Stromal cell of bone marrow (primary cell): ENCODE results near the gene DHRSX.
"Not testable (repeated sequence)": the region's sequence is repeated elsewhere in the genome, so short reads cannot be mapped to it uniquely, and the experiment has no call there.

Experiments
- DNase-seq: peaks from one replicate; pipeline ENCODE4 v3.0.0-alpha.2; 2012; ENCODE audit warnings: low read depth

Gene DHRSX

GRCh38 chrX:2315434-2315833 lies 185.3 kb downstream of the DHRSX start:
- DNase-seq = no peak

- no peak for DNase-seq
Measured at GRCh38 chrX:2314831-2315365, 185.9 kb downstream of the DHRSX start.

- no peak for DNase-seq
Measured at GRCh38 chrX:2313864-2314640, 186.7 kb downstream of the DHRSX start.

GRCh38 chrX:2312061-2312591 lies 188.7 kb downstream of the DHRSX start:
- not testable (repeated sequence) for DNase-seq

GRCh38 chrX:2311501-2311900 lies 189.3 kb downstream of the DHRSX start:
- no peak for DNase-seq

GRCh38 chrX:2301901-2302300 lies 198.9 kb downstream of the DHRSX start:
- DNase-seq = no peak

- no peak for DNase-seq
Measured at GRCh38 chrX:2299871-2300270, 200.9 kb downstream of the DHRSX start.

GRCh38 chrX:2286731-2287130 lies 214.0 kb downstream of the DHRSX start:
- DNase-seq = no peak

GRCh38 chrX:2284601-2285000 lies 216.2 kb downstream of the DHRSX start:
- DNase-seq = no peak

GRCh38 chrX:2284133-2284532 lies 216.6 kb downstream of the DHRSX start:
- DNase-seq = no peak

GRCh38 chrX:2283111-2283859 lies 217.5 kb downstream of the DHRSX start:
- DNase-seq = peak; percentile 45

GRCh38 chrX:2282490-2283090 lies 218.2 kb downstream of the DHRSX start:
- no peak for DNase-seq

- no peak for DNase-seq
Measured at GRCh38 chrX:2272337-2272736, 228.4 kb downstream of the DHRSX start.

- not testable (repeated sequence) for DNase-seq
Measured at GRCh38 chrX:2271595-2271994, 229.2 kb downstream of the DHRSX start.

- DNase-seq = not testable (repeated sequence)
Measured at GRCh38 chrX:2270783-2271182, 230.0 kb downstream of the DHRSX start.

GRCh38 chrX:2267890-2268289 lies 232.9 kb downstream of the DHRSX start:
- no peak for DNase-seq

- no peak for DNase-seq
Measured at GRCh38 chrX:2266445-2267349, 234.1 kb downstream of the DHRSX start.

GRCh38 chrX:2265658-2266444 lies 234.9 kb downstream of the DHRSX start:
- DNase-seq = not testable (repeated sequence)

GRCh38 chrX:2264179-2265030 lies 236.4 kb downstream of the DHRSX start:
- DNase-seq = no peak

GRCh38 chrX:2263203-2263602 lies 237.6 kb downstream of the DHRSX start:
- DNase-seq = no peak
